CD8-positive, alpha-beta memory T cell (primary cell): ENCODE results near the gene NINJ1. TPM values are rescaled to one million over a fixed set of nuclear protein-coding genes. Genes with fewer than 3 reads are reported as not detected.
A peak's percentile ranks its signal among the peaks of the same experiment; 100 is the strongest.

Source experiments
- CTCF ChIA-PET: fragments of 350-600 bp; sonication (Branson Sonifier 250); formaldehyde crosslinking; loops from one replicate; lab custom pipeline; 2021; ENCODE audit warnings: antibody characterized with exemption; lab: Charles Lee
- POLR2A ChIA-PET: fragments of 350-600 bp; sonication (Branson Sonifier 250); formaldehyde crosslinking; loops from one replicate; lab custom pipeline; 2021; ENCODE audit warnings: antibody characterized with exemption; lab: Charles Lee
- DNase-seq, 5 donors: peaks; one replicate each; pipeline versions ENCODE4 v3.0.0 to v3.0.0-alpha.2; 2020 to 2022; ENCODE audit warnings: mixed read lengths in 1 of 5
- H3K27ac ChIP-seq: one replicate; pipeline ENCODE4 v1.7.0; 2013; ENCODE audit warnings: low read depth, mild to moderate bottlenecking, low read length, moderate library complexity
- H3K27me3 ChIP-seq: 2 replicates; pipeline ENCODE4 v1.7.0; 2013; ENCODE audit warnings: low read length, mild to moderate bottlenecking; ENCODE audit not compliant: insufficient read depth, poor library complexity, severe bottlenecking
- H3K36me3 ChIP-seq: 2 replicates; pipeline ENCODE4 v1.7.0; 2013; ENCODE audit warnings: mild to moderate bottlenecking, low read length, moderate library complexity; ENCODE audit not compliant: insufficient read depth
- H3K4me1 ChIP-seq: 2 replicates; pipeline ENCODE4 v1.7.0; 2013; ENCODE audit warnings: mild to moderate bottlenecking, low read length, moderate library complexity; ENCODE audit not compliant: insufficient read depth
- H3K4me3 ChIP-seq: 2 replicates; pipeline ENCODE4 v1.7.0; 2013; ENCODE audit warnings: mild to moderate bottlenecking, low read length
- H3K9me3 ChIP-seq: 2 replicates; pipeline ENCODE4 v1.7.0; 2013; ENCODE audit warnings: mild to moderate bottlenecking, low read length
- H3K27ac Mint-ChIP-seq, 8 donors: one replicate each; pipeline ENCODE4 v1.8.0; 2020 to 2021; ENCODE audit warnings: mixed read lengths in 8 of 8, mild to moderate bottlenecking in 6 of 8, inconsistent platforms in 3 of 8, moderate library complexity in 3 of 8
- H3K27me3 Mint-ChIP-seq, 2 donors: one replicate each; pipeline ENCODE4 v1.8.0; 2020 to 2021; ENCODE audit warnings: mixed read lengths in 2 of 2, mild to moderate bottlenecking in 1 of 2, moderate library complexity in 1 of 2
- H3K36me3 Mint-ChIP-seq, 3 donors: one replicate each; pipeline ENCODE4 v1.8.0; 2020 to 2021; ENCODE audit warnings: mixed read lengths in 3 of 3, inconsistent platforms in 1 of 3, mild to moderate bottlenecking in 1 of 3
- H3K4me1 Mint-ChIP-seq, 3 donors: one replicate each; pipeline ENCODE4 v1.8.0; 2020 to 2021; ENCODE audit warnings: mixed read lengths in 3 of 3, inconsistent platforms in 1 of 3, mild to moderate bottlenecking in 1 of 3
- H3K4me3 Mint-ChIP-seq, 7 donors: one replicate each; pipeline ENCODE4 v1.8.0; 2020 to 2021; ENCODE audit warnings: mixed read lengths in 7 of 7, mild to moderate bottlenecking in 6 of 7, moderate library complexity in 4 of 7, inconsistent platforms in 2 of 7
- H3K9me3 Mint-ChIP-seq, 5 donors: one replicate each; pipeline ENCODE4 v1.8.0; 2020 to 2022; ENCODE audit warnings: mixed read lengths in 5 of 5, mild to moderate bottlenecking in 3 of 5, moderate library complexity in 2 of 5, inconsistent platforms in 1 of 5
- polyA plus RNA-seq: library from polyadenylated mRNA; unstranded; fragments of 300-500 nt; fragmentation: Illumina TruSeq; gene quantifications from one replicate; pipeline ENCODE4 v1.2.3, GENCODE V29; 2021
- total RNA-seq, 2 experiments: library from RNA; stranded (reverse); gene quantifications; one replicate each; pipeline ENCODE4 v1.2.3, GENCODE V29; 2021

NINJ1 gene
- total and polyA plus RNA-seq, 3 experiments from 2014 or later: 59.9 to 103 (median 62.9) TPM

GRCh38 chr9:93174976-93175375, 40.9 kb upstream of the NINJ1 start:
- no peak for DNase-seq
- H3K9me3 Mint-ChIP-seq: no peaks in the 10 kb centered on the region
- POLR2A ChIA-PET: no interaction called here
- Histone ChIP-seq H3K27ac (no peak overlapping the region), H3K4me3 (no peak overlapping the region), H3K36me3 (no peaks in the 10 kb centered on the region), H3K4me1 (no peaks in the 10 kb centered on the region), H3K27me3 (no peaks in the 10 kb centered on the region), H3K9me3 (no peaks in the 10 kb centered on the region)
- CTCF ChIA-PET: no interaction called here
- no peak overlapping the region for H3K27ac Mint-ChIP-seq
- peaks cover 0 to 4% (median 0%) of the 10 kb centered on the region in 3 donors for H3K4me1 Mint-ChIP-seq
- peaks cover 5 to 9% of the 10 kb centered on the region in 2 donors for H3K27me3 Mint-ChIP-seq
- H3K4me3 Mint-ChIP-seq: no peak overlapping the region
- peaks cover 0 to under 1% (median 0%) of the 10 kb centered on the region in 3 donors for H3K36me3 Mint-ChIP-seq

- Mint-ChIP-seq H3K36me3 (no peaks in the 10 kb centered on the region), H3K27me3 (peaks cover 2 to 8% of the 10 kb centered on the region in 2 donors), H3K27ac (peak overlapping the region in 2 of 8 donors; percentile 29 to 35), H3K4me1 (peaks cover 0 to 7% (median 0%) of the 10 kb centered on the region in 3 donors), H3K4me3 (peak overlapping the region in 2 of 7 donors; percentile 17 to 20), H3K9me3 (no peaks in the 10 kb centered on the region)
- Histone ChIP-seq H3K27ac (no peak overlapping the region), H3K4me3 (no peak overlapping the region), H3K36me3 (no peaks in the 10 kb centered on the region), H3K4me1 (no peaks in the 10 kb centered on the region), H3K9me3 (no peaks in the 10 kb centered on the region), H3K27me3 (no peaks in the 10 kb centered on the region)
- POLR2A ChIA-PET: no interaction called here
- CTCF ChIA-PET: no interaction called here
- DNase-seq: no peak
Observed at GRCh38 chr9:93173365-93174051, 39.5 kb upstream of the NINJ1 start.

GRCh38 chr9:93172666-93173364, 38.8 kb upstream of the NINJ1 start:
- no peaks in the 10 kb centered on the region for H3K9me3 Mint-ChIP-seq
- H3K4me3 ChIP-seq: no peak overlapping the region
- H3K27me3 Mint-ChIP-seq: peaks cover 1 to 8% of the 10 kb centered on the region in 2 donors
- no peak for DNase-seq
- H3K27ac Mint-ChIP-seq: no peak overlapping the region
- H3K9me3 ChIP-seq: no peaks in the 10 kb centered on the region
- H3K36me3 ChIP-seq: no peaks in the 10 kb centered on the region
- H3K27ac ChIP-seq: no peak overlapping the region
- H3K4me3 Mint-ChIP-seq: no peak overlapping the region
- CTCF ChIA-PET: interaction anchor here (0.9 kb wide), 1 partner anchor 61 kb away, joined by 3 read pairs; no protein-coding TSS in a partner anchor
- peaks cover 0 to 7% (median 0%) of the 10 kb centered on the region in 3 donors for H3K4me1 Mint-ChIP-seq
- POLR2A ChIA-PET: no interaction called here
- H3K27me3 ChIP-seq: no peaks in the 10 kb centered on the region
- no peaks in the 10 kb centered on the region for H3K4me1 ChIP-seq
- H3K36me3 Mint-ChIP-seq: no peaks in the 10 kb centered on the region

GRCh38 chr9:93171261-93171990, 37.4 kb upstream of the NINJ1 start:
- no peaks in the 10 kb centered on the region for H3K36me3 Mint-ChIP-seq
- no peak overlapping the region for H3K27ac ChIP-seq
- H3K4me3 Mint-ChIP-seq: no peak overlapping the region

GRCh38 chr9:93170571-93170970, 36.5 kb upstream of the NINJ1 start:
- H3K4me3 ChIP-seq: no peak overlapping the region
- Mint-ChIP-seq H3K27me3 (peaks cover 0 to 4% of the 10 kb centered on the region in 2 donors), H3K36me3 (no peaks in the 10 kb centered on the region), H3K4me3 (no peak overlapping the region), H3K4me1 (peaks cover 0 to 7% (median 0%) of the 10 kb centered on the region in 3 donors), H3K9me3 (no peaks in the 10 kb centered on the region), H3K27ac (peak overlapping the region in 1 of 8 donors; percentile 61)
- H3K27me3 ChIP-seq: no peaks in the 10 kb centered on the region
- H3K9me3 ChIP-seq: no peaks in the 10 kb centered on the region
- POLR2A ChIA-PET: no interaction called here
- H3K27ac ChIP-seq: no peak overlapping the region
- DNase-seq: no peak
- H3K36me3 ChIP-seq: no peaks in the 10 kb centered on the region
- CTCF ChIA-PET: interaction anchor here (1.4 kb wide), 1 partner anchor 34 kb away, joined by 3 read pairs; no protein-coding TSS in a partner anchor
- H3K4me1 ChIP-seq: no peaks in the 10 kb centered on the region

More at GRCh38 chr9:93171261-93171990, 37.4 kb upstream of the NINJ1 start:
- no peak overlapping the region for H3K4me3 ChIP-seq
- H3K9me3 ChIP-seq: no peaks in the 10 kb centered on the region
- Mint-ChIP-seq H3K27me3 (peaks cover 0 to 4% of the 10 kb centered on the region in 2 donors), H3K9me3 (no peaks in the 10 kb centered on the region), H3K4me1 (peaks cover 0 to 7% (median 0%) of the 10 kb centered on the region in 3 donors), H3K27ac (peak overlapping the region in 1 of 8 donors; percentile 56)
- ChIA-PET CTCF (no interaction called here), POLR2A (no interaction called here)
- DNase-seq: no peak
- H3K36me3 ChIP-seq: no peaks in the 10 kb centered on the region
- H3K4me1 ChIP-seq: no peaks in the 10 kb centered on the region
- no peaks in the 10 kb centered on the region for H3K27me3 ChIP-seq

- Mint-ChIP-seq H3K27ac (no peak overlapping the region), H3K4me1 (peaks cover 0 to 7% (median 0%) of the 10 kb centered on the region in 3 donors), H3K9me3 (no peaks in the 10 kb centered on the region), H3K4me3 (no peak overlapping the region), H3K36me3 (no peaks in the 10 kb centered on the region), H3K27me3 (peaks cover 0 to 4% of the 10 kb centered on the region in 2 donors)
- Histone ChIP-seq H3K9me3 (no peaks in the 10 kb centered on the region), H3K27ac (no peak overlapping the region), H3K27me3 (no peaks in the 10 kb centered on the region), H3K36me3 (no peaks in the 10 kb centered on the region), H3K4me1 (no peaks in the 10 kb centered on the region), H3K4me3 (no peak overlapping the region)
- POLR2A ChIA-PET: no interaction called here
- CTCF ChIA-PET: interaction anchor here (1.4 kb wide), 1 partner anchor 36 kb away, joined by 3 read pairs; no protein-coding TSS in a partner anchor
- no peak for DNase-seq
Observed at GRCh38 chr9:93169444-93169843, 35.4 kb upstream of the NINJ1 start.

- no peaks in the 10 kb centered on the region for H3K4me1 ChIP-seq
- DNase-seq: no peak
- Mint-ChIP-seq H3K36me3 (no peaks in the 10 kb centered on the region), H3K27ac (no peak overlapping the region), H3K4me1 (peaks cover 0 to 7% (median 0%) of the 10 kb centered on the region in 3 donors), H3K4me3 (no peak overlapping the region), H3K9me3 (no peaks in the 10 kb centered on the region), H3K27me3 (no peaks in the 10 kb centered on the region)
- ChIA-PET CTCF (interaction anchor here (1.0 to 1.3 kb wide), 2 partner anchors 49 to 60 kb away, joined by 3 read pairs; no protein-coding TSS in a partner anchor), POLR2A (no interaction called here)
- no peak overlapping the region for H3K27ac ChIP-seq
- no peaks in the 10 kb centered on the region for H3K9me3 ChIP-seq
- no peaks in the 10 kb centered on the region for H3K36me3 ChIP-seq
- no peak overlapping the region for H3K4me3 ChIP-seq
- H3K27me3 ChIP-seq: no peaks in the 10 kb centered on the region
Observed at GRCh38 chr9:93168581-93168980, 34.5 kb upstream of the NINJ1 start.
